GM21447 (cell line): Measurements from ENCODE around the gene COX6A1.
"Not testable (repeated sequence)": the region's sequence is repeated elsewhere in the genome, so short reads cannot be mapped to it uniquely, and the experiment has no call there.

Experiments
- ATAC-seq: cut with Tn5 transposase; IDR thresholded peaks from one replicate; pipeline ENCODE4 v1.9.1; 2021; ENCODE audit not compliant: unreplicated experiment

COX6A1 gene

GRCh38 chr12:120466560-120467315 is 28.8 kb downstream of the COX6A1 start:
- no peak for ATAC-seq

DNA sequence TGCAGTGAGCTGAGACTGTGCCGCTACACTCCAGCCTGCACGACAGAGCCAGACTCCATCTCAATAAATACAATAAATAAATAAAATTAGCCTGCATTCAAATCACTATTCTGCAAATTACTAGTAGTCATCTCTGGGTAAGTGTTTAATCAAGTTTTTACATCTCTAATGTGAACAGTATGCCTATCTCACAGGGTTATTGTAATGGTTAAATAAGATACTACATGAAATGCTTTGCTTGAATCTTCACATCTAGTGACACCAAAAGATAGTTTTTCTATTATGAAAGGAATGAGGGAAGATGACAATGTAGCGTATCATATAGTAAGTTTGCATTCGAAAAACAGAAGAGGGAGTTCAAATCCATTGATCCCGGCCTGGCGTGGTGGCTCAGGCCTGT is 29.5 kb downstream of the COX6A1 start:
- ATAC-seq = no peak

DNA sequence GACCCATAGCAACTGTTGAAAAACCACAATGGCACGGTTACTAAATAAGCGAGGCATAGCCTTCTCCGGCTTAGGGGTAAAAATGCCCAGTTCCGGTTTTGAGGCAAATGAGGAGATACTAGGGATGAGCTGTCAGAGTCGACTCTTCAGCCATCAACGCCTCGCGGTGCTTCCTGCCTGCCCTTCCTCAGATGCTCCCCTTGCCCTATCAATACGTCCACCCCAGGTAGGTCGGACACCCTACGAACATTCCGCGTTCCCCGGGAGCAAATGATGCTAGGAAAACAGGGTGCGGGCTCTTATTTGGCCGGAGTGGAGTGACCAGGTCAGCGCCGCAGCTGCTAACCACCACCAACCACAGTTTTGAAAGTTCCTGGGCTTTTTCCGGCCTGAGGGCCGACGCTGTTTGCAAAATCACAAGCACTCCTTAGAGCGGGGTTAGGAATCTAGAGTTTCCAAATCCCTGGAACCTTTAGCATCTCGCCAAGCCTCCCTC is 30.5 kb downstream of the COX6A1 start:
- no peak for ATAC-seq

GRCh38 chr12:120468821-120469449 is 31.0 kb downstream of the COX6A1 start:
- ATAC-seq = peak; percentile 30

- peak; percentile 81 for ATAC-seq
These were observed 31.7 kb downstream of the COX6A1 start, which contains the start of gene SRSF9 for GRCh38 chr12:120469450-120470149. Gene SRSF9, minus strand, starts transcription at chr12:120469748. Its CDS starts 139 bp downstream, at chr12:120469609.

GRCh38 chr12:120470150-120470784 is 32.4 kb downstream of the COX6A1 start:
- peak; percentile 11 for ATAC-seq

GRCh38 chr12:120472521-120472920 is 34.6 kb downstream of the COX6A1 start:
- no peak for ATAC-seq

DNA sequence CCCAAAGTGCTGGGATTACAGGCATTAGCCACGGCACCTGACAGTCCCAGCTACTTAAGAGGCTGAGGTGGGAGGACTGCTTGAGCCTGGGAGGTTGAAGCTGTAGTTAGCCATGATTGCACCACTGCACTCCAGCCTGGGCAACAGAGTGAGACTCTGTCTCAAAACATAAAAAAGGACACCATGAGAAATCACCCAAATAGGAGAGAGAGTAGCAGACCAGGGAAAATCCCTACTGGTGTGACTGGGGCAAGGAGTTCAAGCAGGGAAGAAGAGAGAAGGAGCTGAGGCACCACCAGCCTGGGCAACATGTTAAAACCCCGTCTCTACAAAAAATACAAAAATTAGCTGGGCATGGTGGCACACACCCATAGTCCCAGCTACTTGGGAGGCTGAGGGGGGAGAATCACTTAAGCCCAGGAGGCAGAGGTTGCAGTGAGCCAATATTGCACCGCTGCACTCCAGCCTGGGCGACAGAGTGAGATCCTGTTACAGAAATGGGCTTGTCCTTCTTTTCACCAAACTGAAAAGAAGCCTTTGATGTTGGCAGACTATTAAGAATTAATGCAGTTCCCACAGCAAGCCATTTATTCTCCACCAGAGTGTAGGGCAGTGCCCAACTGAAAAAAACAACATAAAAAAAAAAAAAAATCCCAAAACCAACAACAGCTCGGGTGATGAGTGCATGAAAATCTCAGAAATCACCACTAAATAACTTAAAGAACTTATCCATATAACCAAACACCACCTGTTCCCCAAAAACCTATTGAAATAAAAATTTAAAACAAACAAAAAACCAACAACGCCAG is 36.1 kb downstream of the COX6A1 start:
- ATAC-seq = no peak

DNA sequence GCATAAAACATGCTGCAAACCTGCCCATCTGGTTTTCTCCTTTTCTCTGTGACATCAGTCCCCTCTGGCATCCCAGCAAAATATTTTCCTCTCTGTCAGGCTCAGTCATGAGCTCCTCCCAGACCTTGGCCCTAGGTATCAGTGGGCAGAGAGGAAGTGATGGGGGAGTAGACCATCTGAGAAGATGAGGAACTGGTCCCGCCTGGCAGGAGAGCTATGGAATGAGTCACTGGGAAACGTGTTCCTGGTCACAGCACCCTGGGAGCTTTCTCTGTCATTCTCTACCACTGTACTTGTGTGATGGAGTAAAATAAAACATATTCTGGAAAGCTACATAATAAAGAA is 36.7 kb downstream of the COX6A1 start:
- no peak for ATAC-seq

DNA sequence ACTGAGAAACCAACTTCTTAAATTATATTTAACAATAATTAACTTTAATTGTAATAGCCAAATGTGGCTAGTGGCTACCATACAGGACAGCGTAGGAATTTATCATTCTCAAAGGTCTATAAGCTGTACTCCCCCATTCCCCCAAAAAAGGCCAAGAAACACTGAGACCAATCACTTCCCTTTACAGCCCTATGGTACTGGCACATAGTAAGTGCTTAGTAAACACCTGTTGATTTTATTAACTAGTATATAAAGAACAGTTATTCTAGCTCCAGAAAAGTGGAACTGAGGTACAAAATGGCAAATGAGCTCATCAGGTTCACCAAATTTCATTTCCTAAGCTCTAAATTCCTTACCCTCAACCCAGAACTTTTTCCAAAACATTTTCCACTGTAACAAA is 37.7 kb downstream of the COX6A1 start:
- no peak for ATAC-seq

DNA sequence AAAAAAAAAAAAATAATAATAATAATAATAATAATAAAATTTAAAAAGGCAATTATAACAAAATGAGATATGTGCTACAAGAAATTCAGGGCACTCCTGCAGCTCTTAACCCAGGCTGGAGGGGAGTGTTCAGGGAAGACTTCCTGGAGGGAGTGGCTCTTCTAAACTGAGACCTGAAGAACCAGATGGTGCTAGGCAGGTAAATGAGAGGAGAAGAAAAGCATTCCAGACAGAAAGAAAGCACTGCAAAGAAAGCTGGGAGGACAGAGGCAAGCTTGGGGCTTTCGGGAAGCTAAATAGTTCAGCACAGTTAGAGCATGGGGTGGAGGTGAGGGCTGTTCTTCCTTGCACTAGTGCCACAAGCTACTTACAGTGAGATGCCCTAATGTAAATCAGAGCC is 41.5 kb downstream of the COX6A1 start:
- no peak for ATAC-seq

DNA sequence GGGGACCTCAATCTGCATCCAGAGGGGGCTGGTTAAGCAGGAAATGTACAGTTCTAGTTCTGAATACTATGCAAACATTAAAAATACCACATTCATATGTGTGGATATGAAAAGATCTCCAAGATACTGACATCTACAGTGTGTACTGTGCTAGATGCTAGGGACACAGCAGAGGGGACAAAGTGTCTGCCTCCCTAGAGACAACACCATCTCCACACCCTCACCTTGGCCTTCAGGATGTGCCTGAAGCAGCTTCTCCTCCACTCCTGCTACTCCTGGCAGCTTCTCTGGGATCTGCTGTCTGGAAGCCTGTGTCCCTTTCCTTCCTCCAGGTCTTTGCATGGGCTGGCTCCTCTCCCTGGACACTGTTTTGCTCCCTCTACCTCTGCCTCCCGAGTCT is 42.3 kb downstream of the COX6A1 start:
- ATAC-seq = no peak

DNA sequence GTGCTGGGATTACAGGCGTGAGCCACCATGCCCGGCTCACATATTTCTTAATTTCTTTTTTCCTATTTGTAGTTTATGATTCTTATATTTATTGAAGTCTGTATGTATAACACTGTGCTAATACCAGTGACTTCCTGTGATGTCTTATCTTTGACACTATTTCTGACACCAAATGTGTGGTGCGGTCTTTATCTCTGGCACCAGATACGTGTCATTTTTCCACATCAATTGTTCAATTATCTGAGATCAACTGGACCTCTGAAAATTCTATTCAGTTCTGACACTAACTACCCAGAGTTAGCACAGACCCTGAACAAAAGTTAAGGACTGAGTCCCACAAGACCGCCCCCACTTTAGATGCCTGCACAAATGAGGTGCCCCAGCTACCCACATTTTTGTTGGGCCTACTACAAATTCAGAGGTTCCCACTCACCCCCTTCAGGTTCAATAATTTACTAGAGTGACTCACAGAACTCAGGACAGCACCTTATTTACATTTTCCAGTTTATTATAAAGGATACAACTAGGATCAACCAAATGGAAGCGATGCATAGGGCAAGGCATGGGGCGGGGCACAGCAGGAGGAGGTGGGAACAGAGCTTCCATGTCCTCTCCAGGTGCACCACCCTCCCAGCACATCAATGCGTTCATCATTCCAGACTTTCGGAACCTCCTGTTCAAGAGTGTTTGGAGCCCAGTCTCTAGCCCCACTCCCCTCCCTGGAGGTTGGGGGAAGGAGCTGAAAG is 43.3 kb downstream of the COX6A1 start:
- no peak for ATAC-seq

DNA sequence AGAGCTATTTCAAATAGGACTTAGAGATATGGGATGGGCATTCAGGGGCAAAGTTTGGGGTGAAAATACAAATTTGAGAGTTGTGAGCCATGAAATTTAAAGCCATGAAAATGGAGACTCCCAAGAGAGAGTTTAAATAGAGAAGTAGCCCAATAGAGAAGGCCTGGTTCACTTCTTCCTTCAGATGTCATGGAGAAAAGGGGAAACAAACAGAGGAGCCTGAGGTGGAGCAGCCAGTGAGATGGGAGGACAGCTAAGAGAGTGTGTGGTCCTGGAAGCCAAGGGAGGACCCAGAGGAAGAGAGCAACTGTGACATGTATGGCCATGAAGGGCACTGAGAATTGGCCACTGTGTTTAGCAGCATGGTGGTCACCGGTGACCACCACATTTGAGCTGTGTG is 45.7 kb downstream of the COX6A1 start:
- no peak for ATAC-seq

DNA sequence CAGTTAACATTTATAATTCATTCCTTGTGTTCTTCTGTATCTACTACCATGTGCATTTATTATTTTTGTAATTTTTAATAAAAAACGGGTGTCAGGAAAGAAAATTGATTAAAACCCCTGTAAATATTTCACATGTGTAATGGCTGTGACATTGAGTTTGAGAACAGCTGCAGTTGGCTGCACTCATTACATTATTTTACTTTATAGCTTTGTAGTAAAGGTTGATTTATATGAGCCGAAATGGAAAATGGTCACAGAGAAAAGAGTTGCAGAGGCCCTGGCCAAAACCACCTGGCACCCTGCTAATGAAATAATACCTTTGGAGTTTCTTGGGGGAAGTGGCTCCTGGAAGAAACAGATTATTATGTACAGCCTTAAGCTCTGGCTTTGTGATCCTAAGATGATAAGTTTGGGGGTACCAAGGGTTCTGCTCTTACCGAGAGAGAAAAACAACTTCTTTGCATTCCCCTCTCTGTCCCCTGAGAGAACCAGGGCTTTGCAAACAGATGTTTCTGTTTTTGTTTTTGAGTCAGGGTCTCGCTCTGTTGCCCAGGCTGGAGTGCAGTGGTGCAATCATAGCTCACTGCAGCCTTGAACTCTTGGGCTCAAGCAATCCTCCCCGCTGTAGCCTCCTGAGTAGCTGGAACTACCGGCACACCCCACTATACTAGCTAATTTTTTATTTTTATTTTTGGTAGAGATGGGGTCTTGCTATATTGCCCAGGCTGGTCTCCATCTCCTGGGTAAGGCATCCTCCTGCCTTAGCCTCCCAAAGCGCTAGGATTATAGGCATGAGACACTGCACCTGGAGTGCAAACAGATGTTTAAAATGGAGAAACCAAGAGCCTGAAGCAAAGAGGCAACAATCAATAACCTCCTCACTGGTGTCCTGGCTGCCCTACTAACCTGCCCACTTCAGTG is 48.3 kb downstream of the COX6A1 start:
- ATAC-seq = no peak

DNA sequence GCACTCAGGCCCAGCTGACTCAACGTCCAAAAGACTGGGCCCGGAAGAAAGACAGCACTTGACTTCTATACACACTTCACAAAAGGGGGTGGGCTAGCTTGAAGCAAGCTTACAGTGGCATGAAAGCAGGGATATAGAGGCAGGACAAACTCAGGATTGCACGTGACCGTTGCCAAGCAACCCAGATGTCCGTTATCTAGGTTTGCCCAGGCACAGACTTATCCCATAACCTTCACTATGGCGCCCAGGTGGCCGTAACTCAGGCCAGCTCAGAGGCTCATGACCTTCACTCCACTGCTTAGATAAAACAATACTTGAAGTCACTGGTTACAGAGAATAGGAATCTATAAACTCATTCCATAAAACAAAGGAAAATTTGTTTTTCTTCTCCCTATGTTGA is 49.6 kb downstream of the COX6A1 start:
- not testable (repeated sequence) for ATAC-seq

- ATAC-seq = no peak
These were observed 50.2 kb downstream of the COX6A1 start for GRCh38 chr12:120488057-120488640.

GRCh38 chr12:120489018-120489417 is 51.1 kb downstream of the COX6A1 start:
- no peak for ATAC-seq
